Lower lobe of right lung (tissue), 2 donors: Measurements from ENCODE around the gene SEC22A. TPM values are rescaled to one million over a fixed set of nuclear protein-coding genes. Genes with fewer than 3 reads are reported as not detected.

Experiments
- ATAC-seq, 2 donors: fragments of 200-7000 bp; cut with Tn5 transposase; one replicate each; pipeline ENCODE4 v1.9.1; 2020 to 2022; ENCODE audit warnings: mild to moderate bottlenecking in 2 of 2, moderate library complexity in 2 of 2
- DNase-seq: peaks from one replicate; pipeline ENCODE4 v3.0.0-alpha.2; 2020
- H3K27ac ChIP-seq: fragments of 200-600 bp; one replicate; pipeline ENCODE4 v1.8.0; 2022
- H3K27me3 ChIP-seq: fragments of 200-600 bp; one replicate; pipeline ENCODE4 v1.8.0; 2022; ENCODE audit warnings: low read depth
- H3K36me3 ChIP-seq: fragments of 200-600 bp; one replicate; pipeline ENCODE4 v1.8.0; 2022; ENCODE audit warnings: mild to moderate bottlenecking
- H3K4me1 ChIP-seq: fragments of 200-600 bp; one replicate; pipeline ENCODE4 v1.8.0; 2022
- H3K4me3 ChIP-seq: fragments of 200-600 bp; one replicate; pipeline ENCODE4 v1.8.0; 2022; ENCODE audit warnings: mild to moderate bottlenecking
- H3K9me3 ChIP-seq: fragments of 200-600 bp; one replicate; pipeline ENCODE4 v1.8.0; 2022
- intact Hi-C: fragments of 100-400 bp; cut with DNase I; formaldehyde crosslinking; loops from one replicate; pipeline ENCODE4 v1.11.0; 2022
- total RNA-seq: library from RNA; stranded (reverse); fragmentation: NEBNext Ultra II Directional; extraction: Animal tissue kit (Norgen Biotek cat#: 25700); gene quantifications from one replicate; pipeline ENCODE4 v1.2.1, GENCODE V29; 2021
- TF ChIP-seq, protein P1 (sequence below): fragments of 200-600 bp; IDR thresholded peaks from one replicate; pipeline ENCODE4 v1.8.0; 2022; ENCODE audit warnings: antibody characterized with exemption, mild to moderate bottlenecking
- donor health status: DM: no; HTN: yes; CAD: no; lungs with severe emphysema.

SEC22A gene
- total RNA-seq, 1 donor from 2014 or later: 15.5 TPM

DNA sequence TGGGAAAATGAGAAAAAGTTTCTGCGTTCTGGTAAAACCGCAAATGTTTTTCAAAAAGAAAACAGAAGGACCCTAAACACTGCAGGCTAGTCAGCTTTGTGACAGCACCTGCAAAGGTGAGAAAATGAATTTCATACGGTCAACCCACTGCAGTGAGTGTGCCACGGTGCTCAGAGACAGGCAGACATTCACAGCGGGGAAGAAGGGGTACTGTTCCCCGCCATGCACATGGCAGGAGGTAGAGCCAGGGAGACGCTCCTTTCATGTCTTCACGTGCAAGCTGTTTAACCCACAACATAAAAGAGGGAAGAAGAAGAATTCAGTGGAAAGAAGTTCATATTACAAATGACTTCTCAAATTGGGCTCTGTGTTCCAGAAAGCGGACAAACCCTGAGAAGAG is 109.5 kb downstream of the SEC22A start:
- ATAC-seq: no peak
- peaks cover 4% of the 10 kb centered on the region for H3K27me3 ChIP-seq
- peak; percentile 2 for DNase-seq
- no peaks in the 10 kb centered on the region for H3K4me1 ChIP-seq
- no peaks in the 10 kb centered on the region for H3K9me3 ChIP-seq
- H3K4me3 ChIP-seq: no peak overlapping the region
- no peaks in the 10 kb centered on the region for H3K36me3 ChIP-seq
- TF ChIP-seq, protein P1, sequence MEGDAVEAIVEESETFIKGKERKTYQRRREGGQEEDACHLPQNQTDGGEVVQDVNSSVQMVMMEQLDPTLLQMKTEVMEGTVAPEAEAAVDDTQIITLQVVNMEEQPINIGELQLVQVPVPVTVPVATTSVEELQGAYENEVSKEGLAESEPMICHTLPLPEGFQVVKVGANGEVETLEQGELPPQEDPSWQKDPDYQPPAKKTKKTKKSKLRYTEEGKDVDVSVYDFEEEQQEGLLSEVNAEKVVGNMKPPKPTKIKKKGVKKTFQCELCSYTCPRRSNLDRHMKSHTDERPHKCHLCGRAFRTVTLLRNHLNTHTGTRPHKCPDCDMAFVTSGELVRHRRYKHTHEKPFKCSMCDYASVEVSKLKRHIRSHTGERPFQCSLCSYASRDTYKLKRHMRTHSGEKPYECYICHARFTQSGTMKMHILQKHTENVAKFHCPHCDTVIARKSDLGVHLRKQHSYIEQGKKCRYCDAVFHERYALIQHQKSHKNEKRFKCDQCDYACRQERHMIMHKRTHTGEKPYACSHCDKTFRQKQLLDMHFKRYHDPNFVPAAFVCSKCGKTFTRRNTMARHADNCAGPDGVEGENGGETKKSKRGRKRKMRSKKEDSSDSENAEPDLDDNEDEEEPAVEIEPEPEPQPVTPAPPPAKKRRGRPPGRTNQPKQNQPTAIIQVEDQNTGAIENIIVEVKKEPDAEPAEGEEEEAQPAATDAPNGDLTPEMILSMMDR: no peak
- no peak overlapping the region for H3K27ac ChIP-seq
- intact Hi-C loops: no loop called here

DNA sequence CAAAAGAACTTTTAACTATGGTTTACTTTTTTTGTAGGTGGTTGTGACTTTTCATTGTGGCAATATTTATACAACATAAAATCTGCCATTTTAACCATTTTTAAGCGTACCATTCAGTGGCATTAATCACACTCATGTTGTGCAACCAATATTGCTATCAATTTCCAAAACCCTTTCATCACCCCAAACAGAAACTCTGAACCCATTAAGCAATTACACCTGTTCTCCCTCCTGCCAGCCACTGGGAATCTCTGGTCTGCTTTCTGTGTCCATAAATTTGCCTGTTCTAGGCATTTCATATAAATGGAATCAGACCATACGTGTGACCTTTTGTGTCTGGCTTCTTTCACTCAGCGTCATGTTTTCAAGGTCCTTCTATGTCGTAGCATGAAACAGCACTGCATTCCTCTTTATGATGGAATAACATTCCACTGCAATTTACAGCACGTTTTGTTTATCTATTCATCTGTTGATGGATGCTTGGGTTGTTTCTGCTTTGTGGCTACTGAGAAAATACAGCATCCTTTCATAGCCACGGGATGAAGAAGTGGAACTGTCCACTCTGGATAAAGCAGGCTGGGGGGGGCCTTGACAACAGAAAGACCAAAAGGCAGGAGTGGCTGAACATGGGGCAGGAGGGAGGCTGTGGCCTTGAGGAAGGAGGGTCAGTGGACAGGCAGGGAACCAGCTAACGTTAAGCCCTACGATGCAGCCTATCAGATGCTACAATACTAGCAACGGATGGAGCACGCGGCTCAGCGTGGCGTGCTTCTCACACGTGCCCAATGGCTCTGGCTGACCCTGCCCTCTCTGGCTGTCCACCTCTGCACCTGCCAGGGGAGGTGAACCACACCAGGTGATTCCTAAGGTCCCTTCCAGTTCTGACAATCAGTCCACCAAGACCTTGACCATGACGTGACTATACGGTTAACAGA is 110.9 kb downstream of the SEC22A start:
- Histone ChIP-seq H3K27me3 (peaks cover 4% of the 10 kb centered on the region), H3K9me3 (no peaks in the 10 kb centered on the region), H3K27ac (no peak overlapping the region), H3K4me3 (no peak overlapping the region), H3K4me1 (no peaks in the 10 kb centered on the region), H3K36me3 (no peaks in the 10 kb centered on the region)
- DNase-seq (peak; percentile 34), ATAC-seq (no peak)
- TF ChIP-seq, protein P1: no peak
- intact Hi-C loops: no loop called here

DNA sequence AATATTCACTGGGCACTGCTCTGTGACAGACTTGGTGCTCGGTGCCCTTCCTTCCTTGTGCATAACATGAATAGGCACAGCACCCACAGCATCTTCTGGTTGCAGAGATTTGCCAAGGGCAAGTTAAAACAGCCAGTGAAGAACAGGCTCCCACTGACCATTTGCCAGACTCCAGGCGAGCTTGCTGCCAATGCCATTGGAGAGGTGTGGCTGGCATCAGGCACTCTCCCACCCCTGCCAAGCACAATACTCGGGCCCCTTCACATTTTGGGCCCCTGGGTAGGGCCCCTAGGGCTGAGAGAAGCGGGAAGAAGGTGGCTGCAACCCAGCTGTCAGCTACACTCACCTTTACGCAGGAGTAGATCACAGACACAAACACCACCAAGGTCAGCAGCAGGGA is 112.1 kb downstream of the SEC22A start:
- DNase-seq (no peak), ATAC-seq (no peak)
- intact Hi-C loops: no loop called here
- TF ChIP-seq, protein P1: no peak
- Histone ChIP-seq H3K27ac (no peak overlapping the region), H3K4me1 (no peaks in the 10 kb centered on the region), H3K27me3 (no peaks in the 10 kb centered on the region), H3K36me3 (no peaks in the 10 kb centered on the region), H3K9me3 (no peaks in the 10 kb centered on the region), H3K4me3 (no peak overlapping the region)

DNA sequence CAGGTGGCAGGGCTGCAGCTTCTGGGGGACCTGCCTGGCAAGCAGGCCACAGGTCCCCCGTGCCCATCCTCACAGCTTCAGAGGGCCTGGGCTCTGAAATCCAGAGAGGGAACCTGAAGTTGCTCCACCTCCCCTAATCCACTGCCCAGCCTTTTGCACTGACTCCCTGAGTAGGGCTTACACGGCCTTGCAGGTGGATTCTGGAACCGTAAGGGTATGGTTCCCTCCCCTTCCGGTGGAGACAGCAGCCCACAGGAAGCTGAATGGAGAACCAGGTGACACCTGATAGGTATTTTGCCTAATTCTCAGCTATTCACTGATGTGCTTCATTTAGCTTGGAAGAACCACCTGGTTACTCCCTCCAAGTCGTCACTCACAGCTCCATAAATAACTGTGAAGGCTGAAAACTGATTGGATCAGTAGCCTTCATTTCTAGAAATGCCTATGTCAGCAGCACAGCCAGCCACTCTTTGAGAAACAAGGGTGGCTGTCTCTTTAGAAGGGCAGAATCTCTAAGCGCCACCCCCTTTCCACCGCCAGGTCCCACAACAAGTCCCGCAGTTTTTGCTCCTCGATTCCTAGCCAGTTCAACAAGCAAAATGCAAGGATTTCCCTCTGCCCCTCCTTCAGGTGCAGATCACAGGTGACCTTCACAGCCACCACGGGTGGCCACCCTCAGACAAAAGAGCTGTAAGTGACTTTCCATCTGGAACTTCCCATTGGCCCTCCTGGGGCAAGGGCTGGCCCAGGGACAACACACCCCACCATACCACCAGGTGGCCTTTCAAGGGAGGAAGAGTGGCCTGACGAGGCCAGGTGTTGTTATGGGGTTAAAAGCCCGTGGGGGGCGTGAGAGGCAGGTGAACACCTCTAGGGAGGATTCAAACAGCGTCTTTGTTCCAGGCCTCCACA is 112.9 kb downstream of the SEC22A start:
- H3K4me1 ChIP-seq: no peaks in the 10 kb centered on the region
- no peaks in the 10 kb centered on the region for H3K36me3 ChIP-seq
- DNase-seq (no peak), ATAC-seq (no peak)
- no peak overlapping the region for H3K27ac ChIP-seq
- TF ChIP-seq, protein P1: no peak
- H3K9me3 ChIP-seq: no peaks in the 10 kb centered on the region
- intact Hi-C loops: no loop called here
- no peaks in the 10 kb centered on the region for H3K27me3 ChIP-seq
- no peak overlapping the region for H3K4me3 ChIP-seq

DNA sequence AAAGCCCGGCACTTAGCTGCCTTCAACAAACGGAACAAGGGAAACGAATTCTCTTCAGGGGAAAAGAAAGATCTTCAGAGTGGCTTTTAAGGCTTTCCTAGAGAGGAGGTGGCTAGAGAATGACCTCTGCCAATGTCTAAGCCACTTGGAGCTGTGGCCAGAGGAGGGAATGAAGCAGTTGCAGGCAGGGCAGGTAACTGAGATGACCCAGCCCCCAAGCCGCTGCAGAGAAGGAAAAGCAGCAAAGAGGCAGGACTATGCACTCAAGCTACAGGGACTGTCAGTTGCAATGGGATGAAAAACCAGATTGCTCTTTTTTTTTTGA is 113.5 kb downstream of the SEC22A start:
- Histone ChIP-seq H3K27me3 (no peaks in the 10 kb centered on the region), H3K27ac (no peak overlapping the region), H3K36me3 (no peaks in the 10 kb centered on the region), H3K9me3 (no peaks in the 10 kb centered on the region), H3K4me3 (no peak overlapping the region), H3K4me1 (no peaks in the 10 kb centered on the region)
- intact Hi-C loops: no loop called here
- ATAC-seq (no peak), DNase-seq (no peak)
- TF ChIP-seq, protein P1: no peak
